ENCODE measurements around the gene PALLD. TPM values are rescaled to one million over a fixed set of nuclear protein-coding genes. Genes with fewer than 3 reads are reported as not detected.

The PALLD gene
- total RNA-seq, 4 donors from 2014 or later, result 266 to 761 (median 441) TPM

GRCh38 chr4:168564023-168564422 lies 67.2 kb downstream of the PALLD start:
- Histone ChIP-seq H3K4me1 (no peaks in the 10 kb centered on the region), H3K36me3 (no peaks in the 10 kb centered on the region), H3K27ac (no peak overlapping the region), H3K27me3 (no peaks in the 10 kb centered on the region), H3K9me3 (no peaks in the 10 kb centered on the region), H3K4me3 (no peak overlapping the region)
- no peak for DNase-seq
- intact Hi-C loops (cut with DNase I; ENCODE audit: low total_unique reads), result no loop called here
- no peak for TF ChIP-seq CTCF (IDR thresholded peaks at IDR 0.05)
- TF ChIP-seq POLR2A (IDR thresholded peaks at IDR 0.05), result no peak

- Histone ChIP-seq H3K4me1 (no peaks in the 10 kb centered on the region), H3K27ac (no peak overlapping the region), H3K9me3 (no peaks in the 10 kb centered on the region), H3K4me3 (no peak overlapping the region), H3K27me3 (no peaks in the 10 kb centered on the region), H3K36me3 (no peaks in the 10 kb centered on the region)
- TF ChIP-seq CTCF (IDR thresholded peaks at IDR 0.05) (no peak), POLR2A (IDR thresholded peaks at IDR 0.05) (no peak)
- intact Hi-C loops (cut with DNase I; ENCODE audit: low total_unique reads), result no loop called here
- DNase-seq, result no peak
Observed at GRCh38 chr4:168565130-168565529, 68.3 kb downstream of the PALLD start.

- no peaks in the 10 kb centered on the region for H3K9me3 ChIP-seq
- no peak overlapping the region for H3K4me3 ChIP-seq
- H3K4me1 ChIP-seq, result no peaks in the 10 kb centered on the region
- intact Hi-C loops (cut with DNase I; ENCODE audit: low total_unique reads), result no loop called here
- H3K27me3 ChIP-seq, result no peaks in the 10 kb centered on the region
- DNase-seq, result no peak
- H3K36me3 ChIP-seq, result no peaks in the 10 kb centered on the region
- TF ChIP-seq CTCF (IDR thresholded peaks at IDR 0.05) (no peak), POLR2A (IDR thresholded peaks at IDR 0.05) (no peak)
- no peak overlapping the region for H3K27ac ChIP-seq
Observed at GRCh38 chr4:168566726-168567125, 69.9 kb downstream of the PALLD start.

GRCh38 chr4:168569066-168569930 lies 72.4 kb downstream of the PALLD start:
- Histone ChIP-seq H3K27me3 (no peaks in the 10 kb centered on the region), H3K4me3 (no peak overlapping the region), H3K36me3 (no peaks in the 10 kb centered on the region), H3K4me1 (no peaks in the 10 kb centered on the region), H3K27ac (peak overlapping the region in 1 of 2 donors; percentile 29), H3K9me3 (no peaks in the 10 kb centered on the region)
- intact Hi-C loops (cut with DNase I; ENCODE audit: low total_unique reads), result no loop called here
- no peak for TF ChIP-seq POLR2A (IDR thresholded peaks at IDR 0.05)
- no peak for TF ChIP-seq CTCF (IDR thresholded peaks at IDR 0.05)
- peak in 1 of 2 donors; percentile 34 for DNase-seq

GRCh38 chr4:168569931-168570276 lies 73.1 kb downstream of the PALLD start:
- intact Hi-C loops (cut with DNase I; ENCODE audit: low total_unique reads), result no loop called here
- Histone ChIP-seq H3K36me3 (no peaks in the 10 kb centered on the region), H3K27me3 (no peaks in the 10 kb centered on the region), H3K4me3 (no peak overlapping the region), H3K4me1 (no peaks in the 10 kb centered on the region), H3K27ac (peak overlapping the region in 1 of 2 donors; percentile 29), H3K9me3 (no peaks in the 10 kb centered on the region)
- TF ChIP-seq CTCF (IDR thresholded peaks at IDR 0.05), result no peak
- TF ChIP-seq POLR2A (IDR thresholded peaks at IDR 0.05), result no peak
- no peak for DNase-seq
